Activated CD4-positive, alpha-beta T cell treated with anti-CD3 and anti-CD28 coated beads, Interleukin-2, amount 50 U/mL, for 24 hours (primary cell): ENCODE data around the gene C12orf75.
"Not testable (repeated sequence)": the region's sequence is repeated elsewhere in the genome, so short reads cannot be mapped to it uniquely, and the experiment has no call there.

Source experiments
- DNase-seq, 2 donors: peaks; one replicate each; pipeline ENCODE4 v3.0.0-alpha.2; 2020; ENCODE audit warnings: low read depth in 1 of 2, low spot score in 1 of 2

The C12orf75 gene

GRCh38 chr12:105330283-105330930, at the start of gene C12orf75:
Gene C12orf75 (plus strand): TSS chr12:105330691. CDS start chr12:105330892, 201 bp downstream.
- DNase-seq, result peak; percentile 52 to 71

- DNase-seq, result no peak
These were observed 49.4 kb upstream of the C12orf75 start for GRCh38 chr12:105280966-105281693.

- no peak for DNase-seq
These were observed 48.8 kb upstream of the C12orf75 start for GRCh38 chr12:105281694-105282049.

GRCh38 chr12:105285378-105285777, 45.1 kb upstream of the C12orf75 start:
- no peak for DNase-seq

GRCh38 chr12:105287408-105287807, 43.1 kb upstream of the C12orf75 start:
- DNase-seq, result no peak

- DNase-seq, result no peak
These were observed 42.0 kb upstream of the C12orf75 start for GRCh38 chr12:105288311-105288996.

- DNase-seq, result no peak
These were observed 41.2 kb upstream of the C12orf75 start for GRCh38 chr12:105289114-105289904.

- no peak for DNase-seq
These were observed 39.0 kb upstream of the C12orf75 start for GRCh38 chr12:105291531-105291930.

GRCh38 chr12:105292705-105293104, 37.8 kb upstream of the C12orf75 start:
- DNase-seq, result no peak

GRCh38 chr12:105293187-105293586, 37.3 kb upstream of the C12orf75 start:
- DNase-seq, result no peak

- no peak for DNase-seq
These were observed 36.3 kb upstream of the C12orf75 start for GRCh38 chr12:105294161-105294560.

- no peak for DNase-seq
These were observed 35.5 kb upstream of the C12orf75 start for GRCh38 chr12:105294886-105295479.

- DNase-seq, result no peak
These were observed 34.1 kb upstream of the C12orf75 start for GRCh38 chr12:105296116-105297089.

- no peak for DNase-seq
These were observed 29.6 kb upstream of the C12orf75 start for GRCh38 chr12:105300883-105301282.

GRCh38 chr12:105301696-105302095, 28.8 kb upstream of the C12orf75 start:
- no peak for DNase-seq

GRCh38 chr12:105302986-105303385, 27.5 kb upstream of the C12orf75 start:
- not testable (repeated sequence) for DNase-seq

- not testable (repeated sequence) for DNase-seq
These were observed 25.9 kb upstream of the C12orf75 start for GRCh38 chr12:105304626-105305025.

- not testable (repeated sequence) for DNase-seq
These were observed 22.7 kb upstream of the C12orf75 start for GRCh38 chr12:105307601-105308314.

GRCh38 chr12:105308839-105309238, 21.7 kb upstream of the C12orf75 start:
- not testable (repeated sequence) for DNase-seq
